ENCODE measurements around the gene KIAA0930.

KIAA0930 gene

DNA sequence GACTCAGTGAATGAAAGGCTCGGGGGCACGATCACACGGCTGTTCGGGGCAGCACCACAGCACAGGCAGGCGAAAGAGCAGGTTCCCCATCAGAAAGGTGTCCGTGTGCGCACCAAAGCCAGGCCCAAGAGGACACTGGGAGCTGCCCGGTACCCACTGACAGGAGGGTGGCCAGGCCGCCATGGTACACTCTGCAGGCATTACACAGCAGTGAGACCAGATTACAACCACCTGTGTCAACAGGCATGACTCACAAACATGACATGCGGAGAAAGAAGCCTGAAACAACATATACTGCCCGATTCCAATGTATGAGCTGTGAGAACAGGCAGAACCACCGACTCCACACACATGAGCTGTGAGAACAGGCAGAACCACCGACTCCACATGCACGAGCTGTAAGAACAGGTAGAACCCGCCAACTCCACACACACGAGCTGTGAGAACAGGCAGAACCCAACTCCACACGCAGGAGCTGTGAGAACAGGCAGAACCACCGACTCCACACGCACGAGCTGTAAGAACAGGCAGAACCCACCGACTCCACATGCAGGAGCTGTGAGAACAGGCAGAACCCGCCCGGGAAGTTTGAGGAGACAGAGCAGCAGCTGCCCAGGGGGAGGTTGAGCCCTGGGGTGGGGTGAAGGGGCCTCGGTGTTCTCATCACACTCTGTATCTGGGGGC is 32.6 kb downstream of the KIAA0930 start:
- no peak for DNase-seq (ENCODE audit: low read depth)
- TF ChIP-seq, protein P1, sequence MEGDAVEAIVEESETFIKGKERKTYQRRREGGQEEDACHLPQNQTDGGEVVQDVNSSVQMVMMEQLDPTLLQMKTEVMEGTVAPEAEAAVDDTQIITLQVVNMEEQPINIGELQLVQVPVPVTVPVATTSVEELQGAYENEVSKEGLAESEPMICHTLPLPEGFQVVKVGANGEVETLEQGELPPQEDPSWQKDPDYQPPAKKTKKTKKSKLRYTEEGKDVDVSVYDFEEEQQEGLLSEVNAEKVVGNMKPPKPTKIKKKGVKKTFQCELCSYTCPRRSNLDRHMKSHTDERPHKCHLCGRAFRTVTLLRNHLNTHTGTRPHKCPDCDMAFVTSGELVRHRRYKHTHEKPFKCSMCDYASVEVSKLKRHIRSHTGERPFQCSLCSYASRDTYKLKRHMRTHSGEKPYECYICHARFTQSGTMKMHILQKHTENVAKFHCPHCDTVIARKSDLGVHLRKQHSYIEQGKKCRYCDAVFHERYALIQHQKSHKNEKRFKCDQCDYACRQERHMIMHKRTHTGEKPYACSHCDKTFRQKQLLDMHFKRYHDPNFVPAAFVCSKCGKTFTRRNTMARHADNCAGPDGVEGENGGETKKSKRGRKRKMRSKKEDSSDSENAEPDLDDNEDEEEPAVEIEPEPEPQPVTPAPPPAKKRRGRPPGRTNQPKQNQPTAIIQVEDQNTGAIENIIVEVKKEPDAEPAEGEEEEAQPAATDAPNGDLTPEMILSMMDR (conservative IDR thresholded peaks at IDR 0.05; ENCODE audit: low read depth, low read length) = no peak
- no peak overlapping the region for H3K4me3 ChIP-seq (ENCODE audit: low read length)

DNA sequence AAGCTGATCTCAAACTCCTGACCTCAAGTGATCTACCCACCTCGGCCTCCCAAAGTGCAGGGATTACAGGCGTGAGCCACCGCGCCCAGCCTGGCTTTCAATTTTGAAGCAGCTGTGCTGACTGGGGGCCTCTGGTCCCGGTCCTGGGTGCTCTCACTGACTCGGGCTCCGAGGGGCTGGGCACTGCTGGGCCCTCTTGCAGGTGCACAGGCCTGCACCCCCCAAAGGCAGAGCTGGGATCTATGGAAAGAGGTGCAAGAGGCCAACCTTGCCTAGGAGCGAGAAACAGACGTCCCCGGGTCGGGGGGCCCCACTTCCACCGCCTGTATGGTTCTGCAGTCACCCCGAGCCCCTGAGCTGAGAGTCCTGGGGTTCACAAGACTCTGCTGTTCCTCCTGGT is 33.2 kb downstream of the KIAA0930 start:
- TF ChIP-seq, protein P1 (conservative IDR thresholded peaks at IDR 0.05; ENCODE audit: low read depth, low read length) = no peak
- no peak overlapping the region for H3K4me3 ChIP-seq (ENCODE audit: low read length)
- DNase-seq (ENCODE audit: low read depth) = no peak

DNA sequence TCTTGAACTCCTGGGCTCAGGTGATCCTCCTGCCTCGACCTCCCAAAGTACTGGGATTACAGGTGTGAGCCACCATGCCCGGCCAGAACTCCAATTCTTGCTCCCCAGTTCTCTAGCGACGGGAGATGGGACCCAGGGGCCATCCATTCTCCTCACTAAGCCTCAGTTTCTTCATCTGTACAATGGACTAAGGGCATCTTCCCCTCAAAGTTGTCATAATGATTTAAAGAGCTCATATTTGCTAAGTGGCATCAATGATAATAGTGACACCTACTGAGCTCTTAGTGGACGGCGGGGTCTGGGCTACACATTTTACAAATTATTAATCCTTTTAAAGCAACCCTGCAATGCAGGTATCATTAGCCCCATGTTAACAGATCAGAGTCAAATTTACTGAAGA is 34.5 kb downstream of the KIAA0930 start:
- TF ChIP-seq, protein P1 (conservative IDR thresholded peaks at IDR 0.05; ENCODE audit: low read depth, low read length) = no peak
- DNase-seq (ENCODE audit: low read depth) = no peak
- no peak overlapping the region for H3K4me3 ChIP-seq (ENCODE audit: low read length)

DNA sequence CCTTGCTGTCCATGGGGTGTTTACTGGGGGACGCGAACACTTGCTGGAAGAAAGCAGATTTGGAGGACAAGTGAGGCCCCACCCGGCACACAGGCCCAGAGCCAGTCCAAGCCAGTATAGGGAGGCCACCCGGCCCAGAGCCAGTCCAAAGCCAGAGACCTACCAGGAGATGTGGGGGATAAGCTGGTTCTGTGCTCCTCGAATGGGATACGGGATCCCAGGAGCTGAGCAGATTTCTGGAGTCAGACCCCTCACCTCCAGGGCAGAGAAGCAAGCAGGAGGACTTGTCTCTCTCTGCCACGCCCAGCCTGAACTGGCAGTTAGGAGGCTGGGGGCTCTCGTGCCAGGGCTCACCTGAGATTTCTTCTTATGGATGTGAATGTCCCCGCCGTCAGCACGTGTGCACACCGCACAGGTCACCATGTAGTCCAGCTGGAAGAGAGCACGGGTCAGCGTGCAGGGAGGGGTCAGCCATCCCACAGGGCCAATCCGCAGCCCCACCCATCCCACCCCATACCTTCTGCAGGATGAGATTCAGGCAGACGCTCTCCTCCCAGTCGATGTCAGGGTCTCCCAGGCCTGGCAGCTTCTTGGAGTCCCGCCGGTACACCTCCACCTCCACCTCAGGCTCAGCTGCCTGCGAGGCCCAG is 35.3 kb downstream of the KIAA0930 start:
- H3K4me3 ChIP-seq (ENCODE audit: low read length) = no peak overlapping the region
- TF ChIP-seq, protein P1 (conservative IDR thresholded peaks at IDR 0.05; ENCODE audit: low read depth, low read length) = no peak
- no peak for DNase-seq (ENCODE audit: low read depth)

DNA sequence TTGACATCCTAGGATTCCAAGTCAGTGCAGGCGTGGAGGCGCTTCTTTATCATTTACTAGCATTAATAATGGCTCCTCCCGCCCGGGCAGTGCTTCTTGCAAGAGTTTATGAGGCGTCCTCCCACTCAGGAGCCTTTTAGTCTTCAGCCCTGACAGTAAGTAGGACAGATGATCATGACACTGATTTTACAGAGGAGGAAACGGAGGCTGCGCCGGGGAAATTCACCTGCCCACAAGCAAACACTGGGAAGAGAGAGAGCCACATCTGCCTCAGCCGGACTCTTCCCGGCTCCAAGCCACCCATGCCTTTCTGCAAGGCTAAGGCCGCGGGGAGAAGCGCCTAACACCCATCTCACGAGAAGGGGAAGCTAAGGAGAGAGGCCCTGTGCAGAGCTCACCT is 35.9 kb downstream of the KIAA0930 start:
- DNase-seq (ENCODE audit: low read depth) = no peak
- H3K4me3 ChIP-seq (ENCODE audit: low read length) = no peak overlapping the region
- TF ChIP-seq, protein P1 (conservative IDR thresholded peaks at IDR 0.05; ENCODE audit: low read depth, low read length) = no peak

DNA sequence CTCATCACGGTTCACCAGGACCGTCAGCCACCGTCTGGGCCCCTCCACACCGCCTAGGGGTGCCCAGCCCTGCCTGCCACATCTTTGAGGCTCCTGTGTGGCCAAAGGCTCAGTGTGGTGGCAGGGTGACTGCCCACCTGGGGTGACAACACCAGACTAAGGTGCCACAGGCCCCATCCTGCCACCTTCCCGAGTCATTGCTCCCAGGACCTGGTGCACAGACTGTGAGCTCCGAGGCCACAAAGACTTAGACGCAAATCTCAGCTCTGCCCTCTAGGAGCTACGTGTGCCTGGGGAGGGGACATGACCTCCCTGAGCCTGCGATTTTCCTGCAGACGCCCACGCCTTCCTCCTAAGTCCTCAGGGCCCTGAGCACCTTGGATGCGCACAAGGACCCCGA is 36.5 kb downstream of the KIAA0930 start:
- TF ChIP-seq, protein P1 (conservative IDR thresholded peaks at IDR 0.05; ENCODE audit: low read depth, low read length) = no peak
- no peak overlapping the region for H3K4me3 ChIP-seq (ENCODE audit: low read length)
- no peak for DNase-seq (ENCODE audit: low read depth)
